GM18858 (cell line): ENCODE results near the gene CYREN.
"Not testable (repeated sequence)": the region's sequence is repeated elsewhere in the genome, so short reads cannot be mapped to it uniquely, and the experiment has no call there.

ENCODE experiments used
- ATAC-seq: cut with Tn5 transposase; IDR thresholded peaks from one replicate; pipeline ENCODE4 v1.9.1; 2021; ENCODE audit not compliant: unreplicated experiment

Gene CYREN, protein sequence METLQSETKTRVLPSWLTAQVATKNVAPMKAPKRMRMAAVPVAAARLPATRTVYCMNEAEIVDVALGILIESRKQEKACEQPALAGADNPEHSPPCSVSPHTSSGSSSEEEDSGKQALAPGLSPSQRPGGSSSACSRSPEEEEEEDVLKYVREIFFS

DNA sequence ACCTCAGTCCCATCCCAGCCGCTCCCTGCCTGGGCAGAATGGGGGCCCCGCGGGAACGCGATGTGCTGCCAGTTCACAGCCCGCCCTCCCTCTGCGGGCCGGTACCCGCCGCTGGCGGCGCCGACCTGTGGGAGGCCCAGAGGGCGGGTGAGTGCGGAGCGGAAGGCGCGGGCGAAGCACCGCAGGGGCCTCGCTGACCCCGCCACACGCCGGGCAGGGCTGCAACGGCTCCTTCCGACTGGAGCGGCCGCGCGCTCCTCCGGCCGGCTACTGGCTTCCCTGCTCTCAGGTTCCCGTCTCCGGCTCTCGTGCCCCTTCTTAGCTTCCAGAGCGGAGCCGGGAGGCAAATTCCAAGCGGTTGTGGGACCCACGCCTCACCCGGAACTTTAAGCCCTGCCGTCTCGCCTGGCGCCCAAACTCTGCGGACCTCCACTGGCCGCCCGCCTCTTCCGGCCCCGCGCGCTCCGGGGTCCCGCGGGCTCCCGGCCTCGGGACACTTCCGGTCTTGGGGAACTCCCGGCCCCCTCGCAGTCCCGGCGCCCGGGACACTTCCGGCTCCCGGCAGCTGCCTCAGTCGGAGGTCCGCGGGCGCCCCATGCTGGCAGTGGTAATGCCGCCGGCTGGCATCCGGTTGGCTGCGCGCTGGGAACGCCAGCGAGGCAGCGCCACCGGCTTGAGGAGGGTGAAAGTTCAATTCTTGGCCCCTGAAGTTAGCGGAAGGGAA, at the start of gene CYREN:
TSS of gene CYREN (minus strand) at position 434 of the 724 bp plus-strand sequence. CDS start 1,785 bp downstream, outside the sequence.
- peak; percentile 60 for ATAC-seq

DNA sequence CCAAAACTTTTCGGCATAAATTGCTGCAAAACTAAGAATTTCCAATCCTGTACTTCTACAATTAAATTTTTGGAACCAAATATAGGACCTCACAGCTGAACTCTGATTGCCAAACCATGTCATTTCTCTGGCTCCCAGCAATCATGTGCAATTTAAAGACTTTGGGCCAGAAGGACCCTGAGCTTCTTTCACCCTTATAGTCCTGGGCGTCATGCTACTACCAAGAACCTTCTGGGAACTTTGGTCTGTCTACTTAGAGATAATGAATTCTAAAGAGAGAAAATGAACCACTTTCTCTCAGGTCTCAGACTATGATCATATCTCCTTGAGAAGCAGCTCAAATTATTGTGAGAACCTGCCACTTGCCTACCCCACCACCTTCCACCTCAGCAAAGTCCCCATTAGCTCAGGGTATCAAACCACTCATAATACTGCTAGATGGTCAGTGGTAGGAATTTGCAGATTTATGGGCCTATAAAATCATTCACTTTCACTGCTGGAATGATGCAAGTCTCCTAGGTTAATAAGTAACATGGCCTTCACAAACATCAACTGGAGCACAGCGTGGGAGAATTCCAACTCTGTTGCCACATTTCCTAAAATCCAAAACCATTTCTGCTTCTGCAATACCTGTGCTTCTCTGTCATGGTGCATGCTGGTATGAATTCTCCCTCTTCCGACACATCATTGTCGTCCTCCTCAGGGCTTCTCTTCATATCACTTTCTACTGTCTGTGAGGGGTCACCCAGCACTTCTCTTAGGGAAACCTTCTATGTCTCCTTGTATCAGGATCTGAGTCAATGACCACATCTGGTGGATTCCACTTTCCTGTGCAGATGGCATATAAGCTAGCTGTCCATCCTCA, 47.4 kb upstream of the CYREN start:
- no peak for ATAC-seq

DNA sequence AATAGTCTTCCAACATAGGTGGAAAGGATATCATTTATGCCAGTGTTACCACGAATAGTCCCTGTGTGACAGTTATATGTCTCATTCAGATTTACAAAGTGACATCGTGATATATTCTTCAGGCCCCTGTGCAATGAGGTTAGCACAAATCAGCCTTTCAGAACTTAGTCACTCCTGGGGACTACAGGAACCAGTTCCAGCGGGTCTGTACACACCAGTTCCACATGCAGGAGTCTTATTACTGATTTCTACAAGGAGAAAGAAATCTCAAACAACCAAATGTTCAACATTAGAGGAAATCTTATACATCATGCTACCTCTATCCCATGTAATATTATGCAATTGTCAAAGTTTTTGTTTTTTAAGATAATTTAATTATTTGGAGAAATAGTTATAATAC, 45.2 kb upstream of the CYREN start:
- no peak for ATAC-seq

DNA sequence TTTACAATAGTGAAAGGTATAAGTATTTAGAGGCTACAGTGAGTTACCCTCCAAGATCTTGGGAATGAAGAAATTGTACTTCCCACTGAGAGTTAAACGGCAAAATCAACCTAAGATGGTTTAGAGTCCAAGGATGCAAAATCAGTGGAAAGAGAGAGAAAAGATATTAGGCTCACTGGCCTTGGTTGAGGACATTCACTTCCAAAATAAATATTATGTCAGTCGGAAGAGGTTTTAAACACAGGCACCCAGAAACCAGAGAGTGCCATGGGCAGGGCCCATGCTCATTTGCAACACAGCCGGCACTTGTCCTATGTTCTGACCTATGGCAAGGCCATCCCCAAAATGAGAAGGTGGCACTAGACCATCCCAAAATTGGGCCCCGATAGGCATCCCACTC, 44.7 kb upstream of the CYREN start:
- no peak for ATAC-seq

GRCh38 chr7:135213831-135214230, 43.3 kb upstream of the CYREN start:
- ATAC-seq = no peak

DNA sequence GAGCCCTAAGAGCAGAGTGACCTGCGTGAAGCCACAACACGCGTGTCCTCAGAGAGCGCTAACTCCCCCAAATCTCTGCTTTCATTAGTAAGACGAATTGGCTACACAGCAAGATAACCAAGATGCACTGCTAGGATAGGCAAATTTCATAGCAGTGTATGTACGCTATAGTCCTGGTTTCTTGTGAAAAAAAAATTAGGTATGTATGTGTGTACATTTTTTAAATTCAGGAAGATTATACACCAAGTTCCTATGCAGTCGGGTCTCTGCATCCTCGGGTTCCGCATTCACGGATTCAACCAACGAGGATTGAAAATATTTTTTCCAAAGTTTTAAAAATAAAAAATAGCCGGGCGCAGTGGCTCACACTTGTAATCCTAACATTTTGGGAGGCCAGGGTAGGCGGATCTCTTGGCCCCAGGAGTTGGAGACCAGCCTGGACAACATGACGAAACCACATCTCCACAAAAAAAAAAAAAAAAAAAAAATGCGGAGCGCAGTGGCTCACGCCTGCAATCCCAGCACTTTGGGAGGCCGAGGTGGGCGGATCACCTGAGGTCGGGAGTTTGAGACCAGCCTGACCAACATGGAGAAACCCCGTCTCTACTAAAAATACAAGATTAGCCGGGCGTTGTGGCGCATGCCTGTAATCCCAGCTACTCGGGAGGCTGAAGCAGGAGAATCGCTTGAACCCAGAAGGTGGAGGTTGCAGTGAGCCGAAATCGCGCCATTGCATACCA, 41.6 kb upstream of the CYREN start:
- not testable (repeated sequence) for ATAC-seq

DNA sequence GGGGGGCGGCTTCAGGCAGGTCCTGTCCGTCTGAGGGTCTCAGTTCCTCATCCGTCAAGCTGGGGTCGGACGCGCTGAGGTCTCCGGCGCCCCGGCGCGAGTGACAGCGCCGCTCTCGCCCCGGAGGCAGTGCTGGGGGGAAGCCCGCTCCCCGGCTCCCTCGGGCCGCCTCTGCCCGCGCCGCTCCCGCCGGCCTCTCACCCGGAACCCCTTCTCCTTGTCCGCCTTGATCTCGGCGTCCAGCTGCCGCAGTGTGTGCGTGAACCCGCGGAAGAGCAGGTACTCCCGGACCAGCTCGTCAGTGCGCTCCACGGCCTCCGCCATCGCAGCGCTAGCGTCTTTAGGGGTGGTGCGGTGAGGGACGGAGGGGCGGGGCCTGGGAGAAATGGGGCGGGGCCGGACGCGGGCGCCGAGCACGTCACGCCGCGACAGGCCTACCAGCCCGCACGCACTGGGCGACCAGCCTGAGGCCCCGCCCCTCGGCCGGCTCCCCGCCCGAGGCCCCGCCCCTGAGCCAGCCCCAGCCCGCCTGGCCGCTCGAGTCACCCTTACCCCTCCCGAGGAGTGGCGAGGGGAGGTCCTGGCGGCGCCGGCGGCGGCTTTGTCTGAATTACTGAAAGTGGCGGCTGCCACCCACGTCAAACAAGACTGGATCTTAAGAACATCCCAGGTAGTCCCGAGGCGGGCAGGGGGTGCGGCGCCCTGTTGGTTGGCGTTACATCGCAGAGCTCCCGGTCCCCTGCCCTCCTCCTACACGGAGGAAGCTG, 40.9 kb upstream of the CYREN start, which contains the start of gene WDR91:
TSS of gene WDR91 (minus strand) at position 348 of the 767 bp plus-strand sequence. CDS start at position 324, 24 bp downstream.
- ATAC-seq = peak; percentile 59

GRCh38 chr7:135210888-135211178, 40.3 kb upstream of the CYREN start:
- ATAC-seq = no peak

DNA sequence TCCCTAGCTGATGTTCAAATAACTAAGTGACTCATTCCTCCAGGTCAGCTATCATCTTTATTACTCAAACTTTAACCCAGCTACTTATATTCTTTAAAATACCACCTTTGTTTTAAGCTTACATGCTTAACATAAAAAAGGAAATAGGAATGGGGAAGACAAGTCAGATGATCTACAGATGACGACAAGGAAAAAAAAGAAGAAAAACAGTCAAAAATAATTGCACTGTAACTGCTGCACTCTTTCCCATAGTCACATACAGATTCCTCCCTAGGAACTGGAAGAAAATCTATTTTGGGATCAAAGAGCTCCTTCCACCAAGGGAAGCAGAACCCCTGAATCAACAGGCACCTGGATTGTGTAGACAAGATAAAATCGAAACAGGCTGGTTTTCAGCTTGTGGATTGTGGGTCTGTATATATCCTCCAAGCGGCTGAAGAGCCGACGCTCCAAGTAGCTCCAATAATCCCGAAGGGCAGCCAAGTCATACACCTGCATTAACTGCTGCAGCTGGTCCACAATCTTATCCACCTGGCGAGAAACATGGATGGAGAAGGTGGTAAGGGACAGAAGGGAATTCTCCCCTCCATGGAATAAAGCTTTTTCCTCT, 38.8 kb upstream of the CYREN start:
- ATAC-seq = no peak

- ATAC-seq = no peak
These were observed 37.7 kb upstream of the CYREN start for GRCh38 chr7:135208102-135208793.

GRCh38 chr7:135207406-135208101, 37.0 kb upstream of the CYREN start:
- no peak for ATAC-seq

- peak; percentile 52 for ATAC-seq
These were observed 36.5 kb upstream of the CYREN start for GRCh38 chr7:135206941-135207391.

GRCh38 chr7:135205850-135206249, 35.3 kb upstream of the CYREN start:
- no peak for ATAC-seq

DNA sequence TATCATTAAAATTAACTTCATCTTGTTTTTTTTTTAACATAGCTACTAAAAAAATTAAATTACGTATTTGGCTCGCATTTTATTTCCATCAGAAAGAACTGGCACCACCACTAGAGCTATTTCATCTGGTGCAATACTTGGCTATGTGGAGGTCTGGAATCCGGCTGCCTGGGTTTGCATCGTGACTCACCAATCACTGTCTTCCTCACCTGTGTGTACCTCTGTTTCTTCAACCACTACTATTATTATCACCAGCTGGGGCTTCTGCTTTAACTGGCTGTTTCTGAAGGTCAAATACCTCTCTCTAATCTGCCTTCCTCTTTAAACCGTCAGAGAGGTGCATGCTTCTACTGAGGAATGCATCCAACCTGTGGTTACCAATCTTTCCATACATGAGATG, 34.4 kb upstream of the CYREN start:
- no peak for ATAC-seq

DNA sequence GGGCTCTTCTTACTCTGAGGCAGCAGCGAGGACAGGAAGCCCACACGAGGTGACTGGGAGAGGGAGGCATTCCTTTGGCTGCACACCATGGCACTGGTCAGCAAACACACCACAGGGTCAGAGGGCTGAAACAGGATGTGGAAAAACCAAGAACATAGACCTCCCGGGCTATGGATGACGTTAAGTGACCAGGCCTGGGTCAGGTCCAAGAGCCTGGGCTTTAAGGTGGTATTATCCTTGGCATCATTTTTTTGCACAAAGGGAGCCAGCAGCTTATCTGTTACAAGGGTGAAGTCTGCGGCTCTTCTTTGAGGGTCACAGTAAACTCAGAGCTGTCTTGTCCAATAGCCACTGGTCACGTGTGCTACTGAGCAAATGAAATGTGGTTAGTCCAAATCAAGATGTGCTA, 33.8 kb upstream of the CYREN start:
- no peak for ATAC-seq

DNA sequence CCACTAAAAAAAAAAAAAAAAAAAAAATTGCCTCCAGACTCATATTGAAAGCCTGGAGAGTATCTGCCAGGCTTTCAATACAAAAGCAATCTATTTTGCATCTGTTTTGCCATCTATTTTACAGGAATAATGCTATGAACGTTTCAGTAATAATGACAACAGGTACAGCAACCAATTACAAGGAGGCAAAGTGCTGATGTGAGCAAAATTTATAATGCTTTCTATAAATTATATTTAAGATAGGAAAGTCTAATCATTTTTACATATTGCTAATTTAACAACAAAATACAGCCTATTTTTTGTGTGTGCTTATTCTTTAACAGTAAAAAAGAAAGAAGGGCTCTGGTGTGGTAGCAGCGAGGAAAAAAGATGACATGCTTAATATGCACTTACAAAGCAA, 30.8 kb upstream of the CYREN start:
- ATAC-seq = no peak

DNA sequence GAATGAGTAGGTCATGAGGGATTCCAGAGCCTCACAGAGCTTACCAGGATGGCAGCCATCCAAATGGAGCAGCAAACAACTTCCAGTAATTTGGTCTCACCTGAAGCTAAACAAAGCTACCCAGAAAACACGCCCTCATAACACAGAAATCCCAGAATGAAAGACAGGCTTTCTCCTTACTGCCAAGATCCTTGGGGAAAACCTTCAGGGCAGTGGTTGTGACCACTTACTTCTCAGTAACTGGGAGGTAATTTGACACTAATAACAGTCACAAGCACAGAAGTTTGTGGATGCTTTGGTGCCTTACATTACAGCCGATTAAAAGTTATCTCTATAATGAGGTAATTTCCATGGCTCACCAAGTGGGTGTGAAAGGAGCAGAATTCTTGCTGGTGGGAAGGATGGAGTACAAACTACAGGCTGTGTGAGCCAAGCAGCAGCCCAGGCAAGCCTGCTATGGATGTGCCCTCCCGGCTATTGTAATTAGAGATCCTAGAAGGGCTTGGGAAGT, 30.4 kb upstream of the CYREN start:
- ATAC-seq = no peak

GRCh38 chr7:135199439-135199838, 28.9 kb upstream of the CYREN start:
- ATAC-seq = no peak
